Measurements from ENCODE around the gene TLR4.

TLR4 gene

DNA sequence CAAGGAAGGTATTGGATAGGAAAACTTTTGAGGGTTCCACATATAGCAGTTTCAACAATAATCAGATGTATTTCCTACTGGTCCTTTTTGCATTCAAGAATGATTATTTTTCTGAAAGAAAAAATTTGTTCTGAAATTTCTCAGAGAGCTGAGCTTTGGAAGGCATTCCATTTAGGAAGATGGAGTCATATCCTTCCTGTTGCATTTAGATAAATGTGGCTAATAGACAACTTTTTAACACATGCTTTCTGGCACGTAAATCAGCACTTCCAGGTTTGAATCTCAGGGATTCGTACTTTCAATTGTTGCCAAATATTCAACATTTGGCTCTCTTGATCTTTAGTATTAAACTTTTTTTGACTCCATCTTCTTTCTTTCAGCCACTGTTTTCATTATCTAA, 24.8 kb upstream of the TLR4 start:
- Histone ChIP-seq H3K9ac (no peak overlapping the region), H3K4me3 (no peak overlapping the region), H4K20me1 (no peaks in the 10 kb centered on the region), H3K4me1 (peaks cover 0 to 19% (median 5%) of the 10 kb centered on the region in 10 experiments; a peak in 11 of 20 replicates), H3K9me3 (replicated peaks in 1 of 11) (peaks cover 0 to 12% (median 7%) of the 10 kb centered on the region in 11 experiments; a peak in 12 of 22 replicates), H3K4me2 (peak overlapping the region in 2 of 11 experiments; percentile 13 to 46; a peak in 2 of 22 replicates), H3K27ac (no peak overlapping the region), H3K27me3 (no peaks in the 10 kb centered on the region), H3K36me3 (no peaks in the 10 kb centered on the region)
- no peak for TF ChIP-seq Cebpa-rat (IDR thresholded peaks at IDR 0.05)

GRCh38 chr9:117681888-117682287, 22.3 kb upstream of the TLR4 start:
- H3K36me3 ChIP-seq: no peaks in the 10 kb centered on the region
- no peak for TF ChIP-seq Cebpa-rat (IDR thresholded peaks at IDR 0.05)
- H4K20me1 ChIP-seq: no peaks in the 10 kb centered on the region
- H3K27ac ChIP-seq: no peak overlapping the region
- peaks cover 0 to 19% (median 5%) of the 10 kb centered on the region in 10 experiments; a peak in 11 of 20 replicates for H3K4me1 ChIP-seq
- H3K4me3 ChIP-seq: no peak overlapping the region
- no peak overlapping the region for H3K4me2 ChIP-seq
- H3K27me3 ChIP-seq: no peaks in the 10 kb centered on the region
- H3K9me3 ChIP-seq (replicated peaks in 1 of 11): no peaks in the 10 kb centered on the region
- no peak overlapping the region for H3K9ac ChIP-seq

GRCh38 chr9:117682955-117683710, 21.1 kb upstream of the TLR4 start:
- H4K20me1 ChIP-seq: no peaks in the 10 kb centered on the region
- TF ChIP-seq Cebpa-rat (IDR thresholded peaks at IDR 0.05): no peak
- no peak overlapping the region for H3K4me3 ChIP-seq
- no peak overlapping the region for H3K9ac ChIP-seq
- no peaks in the 10 kb centered on the region for H3K36me3 ChIP-seq
- H3K27ac ChIP-seq: no peak overlapping the region
- H3K4me1 ChIP-seq: peaks cover 0 to 8% (median 0%) of the 10 kb centered on the region in 10 experiments; a peak in 3 of 20 replicates
- H3K4me2 ChIP-seq: no peak overlapping the region
- no peaks in the 10 kb centered on the region for H3K9me3 ChIP-seq (replicated peaks in 1 of 11)
- no peaks in the 10 kb centered on the region for H3K27me3 ChIP-seq

DNA sequence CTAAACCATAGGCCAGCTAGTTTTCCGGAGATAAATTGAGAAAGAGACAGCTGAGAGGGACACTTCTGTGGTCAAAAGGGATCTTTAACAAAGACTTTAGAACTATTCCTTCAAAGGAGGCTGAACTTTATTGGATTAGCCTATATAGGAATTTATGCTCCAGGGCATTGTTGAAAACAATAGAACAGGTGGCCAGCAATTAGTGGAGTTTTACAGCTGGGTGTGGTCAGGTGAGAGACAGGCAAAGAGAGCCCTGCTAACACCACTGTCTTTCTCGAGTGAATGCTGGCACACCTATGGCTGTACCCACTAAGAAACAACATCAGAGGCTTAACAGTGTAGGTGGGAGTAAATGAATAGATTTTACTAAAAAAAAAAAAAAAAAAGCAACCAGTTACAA, 16.7 kb upstream of the TLR4 start:
- Histone ChIP-seq H3K27ac (no peak overlapping the region), H3K9me3 (replicated peaks in 1 of 11) (no peaks in the 10 kb centered on the region; a peak in 1 of 22 replicates), H4K20me1 (no peaks in the 10 kb centered on the region), H3K4me2 (no peak overlapping the region), H3K36me3 (no peaks in the 10 kb centered on the region), H3K9ac (no peak overlapping the region), H3K4me3 (no peak overlapping the region), H3K27me3 (no peaks in the 10 kb centered on the region), H3K4me1 (no peaks in the 10 kb centered on the region)
- no peak for TF ChIP-seq Cebpa-rat (IDR thresholded peaks at IDR 0.05)

GRCh38 chr9:117691367-117691766, 12.8 kb upstream of the TLR4 start:
- Histone ChIP-seq H3K4me3 (no peak overlapping the region), H3K9me3 (replicated peaks in 1 of 11) (peaks cover 0 to 11% (median 7%) of the 10 kb centered on the region in 11 experiments; a peak in 15 of 22 replicates), H4K20me1 (no peaks in the 10 kb centered on the region), H3K27me3 (no peaks in the 10 kb centered on the region), H3K27ac (no peak overlapping the region), H3K4me2 (no peak overlapping the region), H3K9ac (no peak overlapping the region), H3K4me1 (no peaks in the 10 kb centered on the region), H3K36me3 (no peaks in the 10 kb centered on the region)
- no peak for TF ChIP-seq Cebpa-rat (IDR thresholded peaks at IDR 0.05)

DNA sequence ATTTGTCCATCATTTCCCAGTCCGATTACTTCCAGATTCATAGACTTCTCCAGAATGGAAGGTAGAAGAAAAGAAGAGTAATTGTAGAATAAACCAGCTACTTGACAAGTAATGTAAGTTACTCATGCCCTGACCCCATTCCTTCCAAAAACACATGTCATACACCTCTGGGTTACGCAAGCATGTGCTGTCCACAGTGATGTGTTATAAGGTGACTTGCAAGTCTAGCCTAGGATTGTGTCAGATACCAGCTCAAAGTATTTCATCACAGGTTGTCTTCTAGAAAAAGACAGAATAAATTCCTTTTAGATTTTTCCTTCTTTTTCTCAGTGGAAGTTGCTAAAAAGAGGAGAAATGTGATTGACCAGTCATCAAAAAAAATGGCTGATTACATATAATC, 8.0 kb upstream of the TLR4 start:
- no peak overlapping the region for H3K27ac ChIP-seq
- H3K9me3 ChIP-seq (replicated peaks in 1 of 11): peaks cover 0 to 26% (median 10%) of the 10 kb centered on the region in 11 experiments; a peak in 16 of 22 replicates
- TF ChIP-seq Cebpa-rat (IDR thresholded peaks at IDR 0.05): no peak
- H3K4me2 ChIP-seq: no peak overlapping the region
- no peaks in the 10 kb centered on the region for H3K27me3 ChIP-seq
- H4K20me1 ChIP-seq: no peaks in the 10 kb centered on the region
- H3K9ac ChIP-seq: no peak overlapping the region
- no peaks in the 10 kb centered on the region for H3K36me3 ChIP-seq
- 0 out of 20 replicates have a peak, but pooled peaks cover 0 to 5% (median 0%) of the 10 kb centered on the region in 10 experiments for H3K4me1 ChIP-seq
- H3K4me3 ChIP-seq: no peak overlapping the region

DNA sequence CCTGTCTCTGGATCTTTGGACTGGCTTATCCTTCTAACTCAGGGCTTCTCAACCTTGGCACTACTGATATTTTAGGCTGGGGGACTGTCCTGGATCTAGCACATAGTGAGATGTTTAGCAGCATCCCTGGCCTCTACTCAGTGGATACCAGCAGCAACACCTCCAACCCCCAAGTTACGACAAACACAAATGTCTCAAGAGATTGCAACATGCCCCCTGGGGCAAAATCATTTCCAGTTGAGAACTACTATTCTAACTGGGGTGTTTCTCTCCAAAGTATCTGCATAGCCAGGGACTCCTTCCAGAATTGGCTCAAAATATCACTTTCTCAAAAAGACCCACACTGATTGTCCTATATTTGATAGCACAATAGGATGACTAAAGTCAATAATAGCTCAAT, 7.2 kb upstream of the TLR4 start:
- no peaks in the 10 kb centered on the region for H3K36me3 ChIP-seq
- H3K4me3 ChIP-seq: no peak overlapping the region
- no peaks in the 10 kb centered on the region for H3K27me3 ChIP-seq
- no peak overlapping the region for H3K4me2 ChIP-seq
- no peak overlapping the region for H3K9ac ChIP-seq
- H3K4me1 ChIP-seq: peaks cover 0 to 10% (median 0%) of the 10 kb centered on the region in 10 experiments; a peak in 5 of 20 replicates
- H3K9me3 ChIP-seq (replicated peaks in 1 of 11): peaks cover 0 to 26% (median 12%) of the 10 kb centered on the region in 11 experiments; a peak in 16 of 22 replicates
- H3K27ac ChIP-seq: no peak overlapping the region
- no peaks in the 10 kb centered on the region for H4K20me1 ChIP-seq
- no peak for TF ChIP-seq Cebpa-rat (IDR thresholded peaks at IDR 0.05)

- peak overlapping the region in 9 of 11 experiments; percentile 71 to 95 (median 86); a peak in 18 of 22 replicates for H3K27ac ChIP-seq
- peaks cover 15 to 50% (median 25%) of the 10 kb centered on the region in 10 experiments for H3K4me1 ChIP-seq
- peaks cover 0 to 24% (median 0%) of the 10 kb centered on the region in 11 experiments; a peak in 6 of 22 replicates for H3K36me3 ChIP-seq
- H3K4me3 ChIP-seq: peak overlapping the region in 6 of 10 experiments; percentile 19 to 73 (median 32); a peak in 7 of 20 replicates
- no peaks in the 10 kb centered on the region for H3K27me3 ChIP-seq
- H3K4me2 ChIP-seq: peak overlapping the region; percentile 50 to 90 (median 80)
- H3K9me3 ChIP-seq (replicated peaks in 1 of 11): peaks cover 0 to 15% (median under 1%) of the 10 kb centered on the region in 11 experiments; a peak in 7 of 22 replicates
- H3K9ac ChIP-seq: peak overlapping the region in 7 of 11 experiments; percentile 33 to 95 (median 80); a peak in 14 of 22 replicates
- no peak for TF ChIP-seq Cebpa-rat (IDR thresholded peaks at IDR 0.05)
- H4K20me1 ChIP-seq: peaks cover 0 to 33% (median 0%) of the 10 kb centered on the region in 11 experiments; a peak in 6 of 22 replicates
Measured at GRCh38 chr9:117703537-117703936, 666 bp upstream of the TLR4 start.

DNA sequence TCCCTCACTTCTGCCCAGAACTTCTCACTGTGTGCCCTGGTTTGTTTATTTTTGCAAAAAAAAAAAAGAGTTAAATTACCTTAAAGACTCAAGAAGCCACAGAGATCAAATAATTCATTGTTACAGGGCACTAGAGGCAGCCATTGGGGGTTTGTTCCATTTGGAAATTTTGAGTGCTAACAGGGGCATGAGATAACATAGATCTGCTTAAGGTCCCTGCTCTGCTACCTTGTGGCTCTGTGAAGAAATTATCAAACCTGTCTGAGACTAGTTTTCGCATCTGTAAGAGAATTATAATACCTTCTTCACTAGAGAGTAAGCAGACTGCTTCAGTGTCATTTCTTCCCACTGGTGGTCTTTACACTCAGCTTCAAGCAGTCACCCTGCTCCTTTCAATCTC, 394 bp downstream of the TLR4 start:
- Histone ChIP-seq H3K4me3 (peak overlapping the region in 8 of 10 experiments; percentile 30 to 73 (median 61); a peak in 14 of 20 replicates), H3K9ac (peak overlapping the region; percentile 38 to 95 (median 74); a peak in 21 of 22 replicates)

More for the DNA sequence above, 394 bp downstream of the TLR4 start:
- peaks cover 0 to 15% (median 0%) of the 10 kb centered on the region in 11 experiments; a peak in 5 of 22 replicates for H3K9me3 ChIP-seq (replicated peaks in 1 of 11)
- peaks cover 0 to 34% (median 0%) of the 10 kb centered on the region in 11 experiments; a peak in 6 of 22 replicates for H3K36me3 ChIP-seq
- H3K4me2 ChIP-seq: peak overlapping the region; percentile 50 to 97 (median 80)
- peaks cover 0 to 44% (median 0%) of the 10 kb centered on the region in 11 experiments; a peak in 6 of 22 replicates for H4K20me1 ChIP-seq
- peaks cover 15 to 58% (median 25%) of the 10 kb centered on the region in 10 experiments for H3K4me1 ChIP-seq
- no peaks in the 10 kb centered on the region for H3K27me3 ChIP-seq
- peak overlapping the region; percentile 36 to 95 (median 81) for H3K27ac ChIP-seq
- TF ChIP-seq Cebpa-rat (IDR thresholded peaks at IDR 0.05): no peak
